KG1 (cell line): ENCODE measurements around the gene EPN1.

Experiments used
- DNase-seq: peaks from one replicate; lab custom pipeline; 2025; lab: John Stamatoyannopoulos, UW

Gene EPN1

GRCh38 chr19:55660991-55661390, 14.0 kb upstream of the EPN1 start:
- DNase-seq = no peak

GRCh38 chr19:55661826-55662225, 13.2 kb upstream of the EPN1 start:
- DNase-seq = no peak

GRCh38 chr19:55663846-55664536, 11.0 kb upstream of the EPN1 start:
- no peak for DNase-seq

- no peak for DNase-seq
These were observed 8.6 kb upstream of the EPN1 start for GRCh38 chr19:55666343-55667005.

- no peak for DNase-seq
These were observed 8.0 kb upstream of the EPN1 start for GRCh38 chr19:55667006-55667381.

GRCh38 chr19:55667511-55667910, 7.5 kb upstream of the EPN1 start:
- DNase-seq = no peak

- no peak for DNase-seq
These were observed 7.1 kb upstream of the EPN1 start for GRCh38 chr19:55667958-55668357.

- no peak for DNase-seq
These were observed 6.2 kb upstream of the EPN1 start for GRCh38 chr19:55668603-55669348.

- no peak for DNase-seq
These were observed 5.4 kb upstream of the EPN1 start for GRCh38 chr19:55669418-55670279.

- no peak for DNase-seq
These were observed 4.6 kb upstream of the EPN1 start for GRCh38 chr19:55670280-55671053.

GRCh38 chr19:55671054-55671378, 4.0 kb upstream of the EPN1 start:
- DNase-seq = no peak

GRCh38 chr19:55672418-55672817, 2.6 kb upstream of the EPN1 start:
- DNase-seq = no peak

GRCh38 chr19:55673465-55673864, 1.6 kb upstream of the EPN1 start:
- DNase-seq = no peak

- no peak for DNase-seq
These were observed 1.1 kb upstream of the EPN1 start for GRCh38 chr19:55673889-55674288.

GRCh38 chr19:55674459-55674840, 576 bp upstream of the EPN1 start:
- no peak for DNase-seq

- DNase-seq = no peak
These were observed 782 bp downstream of the EPN1 start for GRCh38 chr19:55675661-55676354.

GRCh38 chr19:55676383-55676782, 1.4 kb downstream of the EPN1 start:
- DNase-seq = no peak

GRCh38 chr19:55676889-55677505, 2.0 kb downstream of the EPN1 start:
- DNase-seq = no peak

- no peak for DNase-seq
These were observed 2.6 kb downstream of the EPN1 start for GRCh38 chr19:55677572-55678028.

GRCh38 chr19:55678121-55678671, 3.2 kb downstream of the EPN1 start:
- DNase-seq = no peak
